SK-N-MC (cell line): ENCODE data around the gene PTPA.

Source experiments
- DNase-seq: peaks from one replicate; pipeline ENCODE4 v3.0.0-alpha.2; 2011; ENCODE audit warnings: low read depth, low spot score
- H3K27ac ChIP-seq: fragments of 200-600 bp; sonication (generic); 2 replicates; pipeline ENCODE4 v1.5.1; 2016; ENCODE audit warnings: mixed run types
- H3K36me3 ChIP-seq: fragments of 200-600 bp; sonication (generic); 2 replicates; pipeline ENCODE4 v1.6.1; 2017; ENCODE audit warnings: antibody characterized with exemption, low read length, mixed read lengths; ENCODE audit not compliant: insufficient read depth
- H3K4me3 ChIP-seq: fragments of 200-600 bp; sonication (generic); 2 replicates; pipeline ENCODE4 v1.5.1; 2016
- H3K9ac ChIP-seq: fragments of 200-600 bp; sonication (generic); 2 replicates; pipeline ENCODE4 v1.8.0; 2017; ENCODE audit warnings: mixed run types, mixed read lengths; ENCODE audit not compliant: insufficient read length
- H3K9me3 ChIP-seq: fragments of 200-600 bp; sonication (generic); 2 replicates; pipeline ENCODE4 v1.6.1; 2017; ENCODE audit warnings: low read depth, mild to moderate bottlenecking, antibody characterized with exemption, low read length, moderate library complexity, mixed read lengths
- EZH2 ChIP-seq: fragments of 200-600 bp; sonication (generic); IDR thresholded peaks from one replicate; pipeline ENCODE4 v1.6.1; 2017; ENCODE audit warnings: antibody characterized with exemption
- FOXP2 ChIP-seq: optimal IDR thresholded peaks from 2 replicates; pipeline ENCODE3; 2011; ENCODE audit warnings: mild to moderate bottlenecking, moderate library complexity; ENCODE audit not compliant: insufficient read depth; ENCODE audit errors: extremely low read length, control extremely low read depth
- POLR2AphosphoS5 ChIP-seq: IDR thresholded peaks from 2 replicates; pipeline ENCODE4 v1.6.1; 2012; ENCODE audit warnings: mild to moderate bottlenecking, low read depth, low read length, borderline replicate concordance

PTPA gene

DNA sequence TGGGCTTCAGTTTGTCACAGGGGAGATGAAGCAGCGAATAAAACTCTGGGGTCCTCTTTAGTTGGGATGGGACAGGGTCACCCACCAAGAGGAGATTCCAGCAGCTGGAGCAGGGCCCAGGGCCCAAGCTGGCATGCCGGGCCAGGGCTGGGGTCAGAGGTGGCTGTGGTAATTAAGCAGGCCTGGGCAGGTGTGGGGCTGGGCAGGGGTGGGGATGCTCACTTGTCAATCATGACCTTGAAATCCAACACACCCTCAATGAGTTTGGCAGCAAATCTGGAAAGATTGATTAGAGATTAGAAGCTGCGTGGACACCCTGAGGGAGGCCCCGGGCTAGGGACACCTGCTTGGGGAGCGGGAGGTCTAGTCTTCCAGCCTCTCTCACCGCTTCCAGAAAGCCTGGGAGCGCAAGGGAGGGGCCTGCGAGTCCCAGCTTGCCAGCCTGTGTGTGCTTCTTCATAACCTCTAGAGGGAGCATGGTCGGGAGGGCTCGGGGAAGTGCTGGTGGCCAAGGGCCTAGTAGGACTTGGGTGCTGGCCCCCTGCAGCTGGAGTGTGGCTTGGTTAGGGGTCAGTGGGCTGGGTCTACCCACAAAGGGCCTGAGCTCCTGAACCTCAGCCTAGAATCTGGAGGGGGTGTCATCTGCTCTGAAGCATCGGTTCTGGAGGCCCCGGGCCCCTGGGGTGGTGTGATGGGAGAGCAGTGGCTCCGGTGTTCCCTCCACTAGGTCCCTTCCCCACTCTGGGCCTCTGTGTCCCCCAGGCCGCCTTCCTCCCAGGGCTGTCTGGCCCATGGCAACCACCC, 8.2 kb upstream of the PTPA start:
- Histone ChIP-seq H3K36me3 (no peaks in the 10 kb centered on the region), H3K9ac (no peak overlapping the region), H3K9me3 (no peaks in the 10 kb centered on the region), H3K27ac (no peak overlapping the region), H3K4me3 (no peak overlapping the region)
- TF ChIP-seq EZH2, result no peak
- TF ChIP-seq FOXP2, result no peak
- TF ChIP-seq POLR2AphosphoS5, result no peak
- no peak for DNase-seq

DNA sequence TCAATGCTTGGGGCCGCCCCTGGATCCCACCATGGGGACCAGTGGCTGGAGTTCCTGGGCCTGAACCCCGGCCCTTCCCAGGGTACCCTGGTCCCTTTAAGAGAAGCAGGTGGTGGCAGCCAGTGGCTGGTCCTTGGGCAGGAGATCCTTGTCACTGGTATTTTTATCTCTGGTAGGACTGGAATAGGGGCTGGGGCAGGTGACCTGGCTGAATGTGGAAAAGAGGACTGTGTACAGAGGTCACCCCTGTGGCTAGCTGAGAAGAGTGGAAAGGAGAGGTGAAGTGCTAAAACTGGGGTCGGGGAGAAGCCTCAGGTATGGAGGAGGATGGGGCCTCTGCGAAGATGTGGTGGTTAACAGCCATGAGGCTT, 7.6 kb upstream of the PTPA start:
- Histone ChIP-seq H3K4me3 (no peak overlapping the region), H3K9ac (no peak overlapping the region), H3K9me3 (no peaks in the 10 kb centered on the region), H3K27ac (no peak overlapping the region), H3K36me3 (no peaks in the 10 kb centered on the region)
- DNase-seq, result no peak
- no peak for TF ChIP-seq EZH2
- no peak for TF ChIP-seq FOXP2
- TF ChIP-seq POLR2AphosphoS5, result no peak

DNA sequence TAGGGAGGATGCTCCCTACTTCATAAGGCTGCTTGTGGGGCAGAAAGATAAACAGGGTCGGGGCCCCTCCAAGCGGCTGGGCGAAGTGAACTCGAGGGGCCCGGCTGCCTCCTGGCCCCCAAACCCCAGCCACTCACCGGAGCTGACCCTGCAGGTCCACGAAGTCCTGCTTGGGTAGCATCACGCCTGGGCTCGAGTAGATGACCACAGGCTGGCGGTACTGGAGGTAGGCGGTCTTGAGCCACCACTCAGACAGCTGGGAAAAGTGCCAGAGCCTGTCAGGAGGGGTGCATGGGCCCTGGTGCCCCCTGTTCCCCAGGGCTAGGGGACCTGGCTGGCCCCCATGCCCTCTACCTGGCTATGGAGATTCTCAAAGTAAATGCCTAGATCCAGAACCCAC, 7.2 kb upstream of the PTPA start:
- Histone ChIP-seq H3K4me3 (no peak overlapping the region), H3K27ac (no peak overlapping the region), H3K9ac (no peak overlapping the region), H3K9me3 (no peaks in the 10 kb centered on the region), H3K36me3 (no peaks in the 10 kb centered on the region)
- TF ChIP-seq FOXP2 (no peak), EZH2 (no peak), POLR2AphosphoS5 (no peak)
- no peak for DNase-seq

DNA sequence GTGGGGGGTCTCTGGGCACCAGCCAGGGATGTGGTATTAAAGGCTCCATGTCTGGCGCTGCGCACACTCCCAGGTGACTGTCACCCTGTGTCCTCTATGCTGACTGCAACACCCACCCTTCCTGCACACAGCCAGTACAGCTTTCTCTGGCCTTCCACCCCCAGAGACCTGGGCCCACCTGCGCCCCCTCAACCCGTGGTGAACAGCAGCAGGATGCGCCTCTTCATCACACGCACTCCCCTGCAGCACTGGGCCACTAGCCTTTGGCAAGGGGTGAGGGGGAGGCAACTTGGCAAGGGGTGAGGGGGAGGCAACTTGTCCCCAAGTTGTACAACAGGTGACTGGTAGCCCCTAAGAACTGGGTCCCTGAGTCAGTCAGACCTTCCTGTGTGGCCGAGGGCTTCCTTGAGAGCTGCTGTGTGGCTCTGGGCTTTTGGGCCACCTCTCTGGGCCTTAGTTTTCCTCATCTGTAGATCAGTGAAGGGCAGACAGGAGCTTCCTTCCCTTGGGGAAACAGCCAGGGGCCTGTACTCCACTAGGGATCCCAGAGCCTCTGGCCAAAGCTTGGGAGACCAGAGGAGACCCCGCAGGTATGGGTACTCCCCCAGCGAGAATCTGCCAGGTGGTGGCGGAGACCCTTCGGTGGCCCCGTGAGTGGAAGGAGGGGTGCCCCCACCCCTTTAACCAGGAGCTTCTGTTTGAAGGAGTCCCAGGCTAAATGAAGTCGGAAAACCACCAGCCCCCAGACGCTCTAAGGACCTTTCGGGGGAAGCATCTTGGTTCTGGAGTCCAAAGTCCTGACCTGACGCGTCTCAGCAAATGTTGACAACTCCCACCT, 5.1 kb upstream of the PTPA start:
- TF ChIP-seq POLR2AphosphoS5 (no peak), EZH2 (no peak), FOXP2 (no peak)
- DNase-seq, result no peak
- H3K27ac ChIP-seq, result no peak overlapping the region
- H3K4me3 ChIP-seq, result no peak overlapping the region
- H3K9me3 ChIP-seq, result no peaks in the 10 kb centered on the region
- H3K9ac ChIP-seq, result no peak overlapping the region
- no peaks in the 10 kb centered on the region for H3K36me3 ChIP-seq

DNA sequence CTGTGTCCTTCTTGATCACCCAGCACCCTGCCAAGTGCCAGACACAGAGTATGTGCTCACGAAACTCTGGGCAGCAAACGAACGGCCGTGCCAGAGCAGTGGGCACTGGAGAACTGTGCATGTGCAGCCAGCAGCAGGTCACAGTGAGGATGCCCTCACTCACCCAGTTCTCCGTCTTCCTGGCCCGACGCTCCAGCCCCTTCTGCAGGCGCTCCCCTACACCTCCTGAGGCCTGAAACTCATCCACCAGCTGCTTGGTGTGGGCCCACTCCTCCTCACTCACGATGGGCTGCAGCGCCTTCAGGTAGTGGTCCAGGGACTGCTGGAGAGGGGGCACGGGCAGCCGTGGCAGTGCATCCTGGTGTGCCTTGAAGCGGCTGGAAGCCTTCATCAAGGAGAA, 3.6 kb upstream of the PTPA start:
- Histone ChIP-seq H3K4me3 (no peak overlapping the region), H3K36me3 (no peaks in the 10 kb centered on the region), H3K27ac (no peak overlapping the region), H3K9ac (no peak overlapping the region), H3K9me3 (no peaks in the 10 kb centered on the region)
- TF ChIP-seq FOXP2, result no peak
- TF ChIP-seq EZH2, result no peak
- TF ChIP-seq POLR2AphosphoS5, result no peak
- no peak for DNase-seq

DNA sequence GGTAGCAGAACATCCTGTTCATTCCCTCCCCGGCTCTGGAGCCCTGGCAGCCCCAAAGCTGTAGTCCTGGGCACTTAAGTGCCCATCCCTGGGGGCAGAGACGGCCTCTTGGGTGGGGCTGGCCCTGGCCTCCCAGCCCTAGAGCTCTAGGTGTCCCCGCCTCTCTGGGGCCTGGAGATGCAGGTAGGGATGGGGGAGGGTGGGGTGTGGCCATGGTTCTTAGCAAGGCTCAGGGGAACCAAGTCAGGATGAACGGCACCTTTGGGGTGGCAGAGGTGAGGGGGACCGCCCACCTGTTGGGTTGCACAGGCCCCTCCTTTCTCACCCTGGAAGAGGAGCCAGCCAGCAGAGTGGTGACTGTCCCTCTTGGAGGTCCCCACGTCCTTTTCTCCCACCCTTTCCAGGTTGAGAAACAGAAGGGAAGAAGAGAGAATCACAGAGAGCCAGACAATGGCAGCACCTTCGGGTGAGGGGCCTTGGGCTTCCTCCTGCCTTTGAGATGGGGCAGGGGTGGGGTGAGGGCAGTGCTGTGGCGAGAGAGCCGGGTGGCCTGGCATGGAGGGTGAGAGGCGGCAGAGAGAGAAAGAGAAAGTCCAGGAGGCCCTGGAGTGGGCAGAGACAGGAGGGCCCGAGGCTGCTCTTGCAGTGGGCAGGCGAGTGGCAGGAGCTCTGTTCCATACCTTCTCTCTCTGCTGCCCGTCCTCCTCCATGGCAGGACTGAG, 3.0 kb upstream of the PTPA start:
- Histone ChIP-seq H3K36me3 (no peaks in the 10 kb centered on the region), H3K9ac (no peak overlapping the region), H3K9me3 (no peaks in the 10 kb centered on the region), H3K4me3 (no peak overlapping the region), H3K27ac (no peak overlapping the region)
- DNase-seq, result no peak
- TF ChIP-seq EZH2, result no peak
- no peak for TF ChIP-seq POLR2AphosphoS5
- TF ChIP-seq FOXP2, result no peak

DNA sequence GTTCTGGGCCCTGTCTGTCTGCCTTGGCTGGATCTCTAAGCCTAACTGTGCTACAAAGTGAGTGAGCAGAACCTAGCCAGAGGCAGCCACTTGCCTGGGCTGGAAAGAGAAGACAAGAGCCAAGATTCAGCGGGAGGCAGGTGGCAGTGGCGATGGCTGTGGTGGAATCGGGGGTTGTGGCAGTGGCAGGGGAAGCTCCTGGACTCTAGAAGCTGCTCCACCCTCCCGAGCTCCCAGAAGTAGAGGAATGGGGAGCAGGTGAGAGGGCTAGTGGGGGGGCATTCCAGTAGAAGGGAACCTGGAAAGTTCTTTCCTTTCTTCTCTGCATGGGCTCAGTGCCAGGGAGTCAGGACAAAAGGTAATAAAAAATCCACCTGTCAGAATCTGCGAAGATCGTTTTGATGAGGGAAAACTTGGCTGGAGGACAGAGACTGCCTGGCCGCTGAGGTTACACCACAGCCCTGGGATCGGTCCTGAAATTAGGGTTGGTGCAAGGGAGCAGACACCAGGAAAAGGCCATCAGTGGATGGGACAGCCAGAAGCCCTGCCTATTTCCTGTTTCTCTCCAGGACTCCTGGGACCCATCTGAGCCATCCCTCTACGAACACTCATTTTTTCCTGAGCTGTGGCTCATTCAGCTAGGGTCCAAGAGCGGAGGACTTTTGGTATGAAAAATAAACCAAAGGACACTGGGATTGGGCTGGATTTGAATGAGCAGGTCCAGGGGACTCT, 2.2 kb upstream of the PTPA start:
- H3K4me3 ChIP-seq, result no peak overlapping the region
- DNase-seq, result no peak
- H3K9ac ChIP-seq, result no peak overlapping the region
- no peaks in the 10 kb centered on the region for H3K36me3 ChIP-seq
- TF ChIP-seq FOXP2 (no peak), POLR2AphosphoS5 (no peak), EZH2 (no peak)
- H3K27ac ChIP-seq, result no peak overlapping the region
- no peaks in the 10 kb centered on the region for H3K9me3 ChIP-seq
